CD4-positive, alpha-beta memory T cell (primary cell): ENCODE results near the gene FHAD1. TPM values are rescaled to one million over a fixed set of nuclear protein-coding genes. Genes with fewer than 3 reads are reported as not detected.
A peak's percentile ranks its signal among the peaks of the same experiment; 100 is the strongest.

Experiments
- CTCF ChIA-PET: fragments of 350-600 bp; sonication (Branson Sonifier 250); formaldehyde crosslinking; loops from one replicate; lab custom pipeline; 2021; ENCODE audit warnings: inconsistent platforms; ENCODE audit not compliant: partially characterized antibody; lab: Charles Lee
- POLR2A ChIA-PET: fragments of 350-600 bp; sonication (Branson Sonifier 250); formaldehyde crosslinking; loops from one replicate; lab custom pipeline; 2021; ENCODE audit not compliant: partially characterized antibody; lab: Charles Lee
- DNase-seq, 5 donors: peaks; one replicate each; pipeline versions ENCODE4 v3.0.0 to v3.0.0-alpha.2; 2020 to 2022; ENCODE audit warnings: mixed read lengths in 1 of 5
- H3K27ac ChIP-seq: one replicate; pipeline ENCODE4 v1.7.0; 2013; ENCODE audit warnings: low read depth, low read length
- H3K27me3 ChIP-seq: 2 replicates; pipeline ENCODE4 v1.7.0; 2013; ENCODE audit warnings: mild to moderate bottlenecking, low read length, moderate library complexity; ENCODE audit not compliant: insufficient read depth
- H3K36me3 ChIP-seq: 2 replicates; pipeline ENCODE4 v1.7.0; 2013; ENCODE audit warnings: mild to moderate bottlenecking, low read length, moderate library complexity; ENCODE audit not compliant: insufficient read depth
- H3K4me1 ChIP-seq: 2 replicates; pipeline ENCODE4 v1.7.0; 2013; ENCODE audit warnings: mild to moderate bottlenecking, low read length, moderate library complexity; ENCODE audit not compliant: insufficient read depth
- H3K4me3 ChIP-seq, 2 donors: one replicate each; pipeline ENCODE4 v1.7.0; 2013; ENCODE audit warnings: low read length in 2 of 2, mild to moderate bottlenecking in 1 of 2
- H3K9me3 ChIP-seq, 2 donors: one replicate each; pipeline ENCODE4 v1.7.0; 2013; ENCODE audit warnings: low read length in 2 of 2, control low read depth in 1 of 2; ENCODE audit not compliant: control insufficient read depth in 1 of 2
- H3K27ac Mint-ChIP-seq, 7 donors: one replicate each; pipeline ENCODE4 v1.8.0; 2020 to 2021; ENCODE audit warnings: mixed read lengths in 7 of 7, mild to moderate bottlenecking in 6 of 7, inconsistent platforms in 3 of 7, moderate library complexity in 3 of 7
- H3K27me3 Mint-ChIP-seq, 2 donors: one replicate each; pipeline ENCODE4 v1.8.0; 2020 to 2021; ENCODE audit warnings: mixed read lengths in 2 of 2
- H3K36me3 Mint-ChIP-seq, 2 donors: one replicate each; pipeline ENCODE4 v1.8.0; 2020 to 2021; ENCODE audit warnings: mixed read lengths in 2 of 2, inconsistent platforms in 1 of 2, mild to moderate bottlenecking in 1 of 2
- H3K4me1 Mint-ChIP-seq, 4 donors: one replicate each; pipeline ENCODE4 v1.8.0; 2020 to 2021; ENCODE audit warnings: mixed read lengths in 4 of 4, mild to moderate bottlenecking in 1 of 4
- H3K4me3 Mint-ChIP-seq, 8 donors: one replicate each; pipeline ENCODE4 v1.8.0; 2020 to 2021; ENCODE audit warnings: mixed read lengths in 8 of 8, mild to moderate bottlenecking in 7 of 8, moderate library complexity in 6 of 8, inconsistent platforms in 3 of 8
- H3K9me3 Mint-ChIP-seq, 8 donors: one replicate each; pipeline ENCODE4 v1.8.0; 2020 to 2021; ENCODE audit warnings: mixed read lengths in 8 of 8, mild to moderate bottlenecking in 5 of 8, inconsistent platforms in 3 of 8, moderate library complexity in 1 of 8
- intact Hi-C: fragments of 100-400 bp; cut with micrococcal nuclease; formaldehyde crosslinking; loops from one replicate; pipeline ENCODE4 v1.15.1; 2023
- polyA plus RNA-seq, 2 donors: library from polyadenylated mRNA; unstranded; fragments of 300-500 nt; fragmentation: Illumina TruSeq; gene quantifications; one replicate each; pipeline ENCODE4 v1.2.3, GENCODE V29; 2021
- total RNA-seq, 2 experiments: library from RNA; stranded (reverse); gene quantifications; one replicate each; pipeline ENCODE4 v1.2.3, GENCODE V29; 2021

The FHAD1 gene
- total and polyA plus RNA-seq, 4 experiments from 2014 or later, result 0.03 TPM; not detected in 3

- CTCF ChIA-PET, result no interaction called here
- H3K9me3 ChIP-seq, result no peaks in the 10 kb centered on the region
- peak overlapping the region in 4 of 7 donors; percentile 31 to 55 (median 48) for H3K27ac Mint-ChIP-seq
- intact Hi-C loops, result no loop called here
- no peak for DNase-seq
- peaks cover 0 to 6% (median 0%) of the 10 kb centered on the region in 8 donors for H3K9me3 Mint-ChIP-seq
- no peak overlapping the region for H3K4me3 ChIP-seq
- H3K4me3 Mint-ChIP-seq, result peak overlapping the region in 2 of 8 donors; percentile 9 to 56
- POLR2A ChIA-PET, result no interaction called here
- no peaks in the 10 kb centered on the region for H3K27me3 ChIP-seq
- H3K4me1 ChIP-seq, result peaks cover 39% of the 10 kb centered on the region
- no peak overlapping the region for H3K27ac ChIP-seq
- H3K36me3 Mint-ChIP-seq, result no peaks in the 10 kb centered on the region
- H3K4me1 Mint-ChIP-seq, result peaks cover 27 to 58% (median 42%) of the 10 kb centered on the region in 4 donors
- H3K36me3 ChIP-seq, result no peaks in the 10 kb centered on the region
- H3K27me3 Mint-ChIP-seq, result peaks cover 7 to 9% of the 10 kb centered on the region in 2 donors
These were observed 5.1 kb downstream of the FHAD1 start for GRCh38 chr1:15251857-15252835.

- peaks cover 19% of the 10 kb centered on the region for H3K4me1 ChIP-seq
- Mint-ChIP-seq H3K27me3 (peaks cover 0 to 1% of the 10 kb centered on the region in 2 donors), H3K4me1 (peaks cover 14 to 39% (median 26%) of the 10 kb centered on the region in 4 donors), H3K36me3 (no peaks in the 10 kb centered on the region), H3K9me3 (no peaks in the 10 kb centered on the region), H3K27ac (no peak overlapping the region), H3K4me3 (no peak overlapping the region)
- CTCF ChIA-PET, result interaction anchor here (1.0 kb wide), 1 partner anchor 17 kb away, joined by 3 read pairs; no protein-coding TSS in a partner anchor
- intact Hi-C loops, result no loop called here
- no peak overlapping the region for H3K4me3 ChIP-seq
- POLR2A ChIA-PET, result no interaction called here
- no peaks in the 10 kb centered on the region for H3K27me3 ChIP-seq
- no peaks in the 10 kb centered on the region for H3K36me3 ChIP-seq
- DNase-seq, result no peak
- H3K27ac ChIP-seq, result no peak overlapping the region
- no peaks in the 10 kb centered on the region for H3K9me3 ChIP-seq
These were observed 7.5 kb downstream of the FHAD1 start for GRCh38 chr1:15254559-15254958.

- ChIA-PET CTCF (no interaction called here), POLR2A (no interaction called here)
- Mint-ChIP-seq H3K27me3 (peaks cover 0 to 2% of the 10 kb centered on the region in 2 donors), H3K27ac (no peak overlapping the region), H3K9me3 (no peaks in the 10 kb centered on the region), H3K36me3 (no peaks in the 10 kb centered on the region), H3K4me3 (peak overlapping the region in 1 of 8 donors; percentile 14), H3K4me1 (peaks cover 11 to 30% (median 19%) of the 10 kb centered on the region in 4 donors)
- no peaks in the 10 kb centered on the region for H3K9me3 ChIP-seq
- intact Hi-C loops, result no loop called here
- H3K27me3 ChIP-seq, result no peaks in the 10 kb centered on the region
- H3K27ac ChIP-seq, result no peak overlapping the region
- peaks cover 19% of the 10 kb centered on the region for H3K4me1 ChIP-seq
- no peak overlapping the region for H3K4me3 ChIP-seq
- no peak for DNase-seq
- no peaks in the 10 kb centered on the region for H3K36me3 ChIP-seq
These were observed 8.6 kb downstream of the FHAD1 start for GRCh38 chr1:15255582-15256149.

DNA sequence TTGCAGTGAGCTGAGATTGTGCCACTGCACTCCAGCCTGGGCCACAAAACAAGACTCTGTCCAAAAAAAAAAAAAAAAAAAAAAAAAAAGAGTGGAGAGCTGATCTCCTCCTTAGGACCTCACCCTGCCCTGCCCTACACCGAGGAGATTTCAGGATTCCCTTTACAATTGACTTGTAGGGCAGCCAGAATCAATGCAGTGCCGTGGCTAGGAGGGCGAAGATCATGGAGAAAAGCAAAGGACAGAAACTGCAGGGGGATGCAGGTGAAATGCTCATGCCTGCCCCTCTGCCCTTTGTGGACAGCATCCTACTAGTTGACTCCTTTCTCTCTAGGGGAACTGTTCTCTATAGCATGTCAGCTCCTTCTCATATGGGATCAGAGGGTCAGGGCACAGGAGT, 9.6 kb downstream of the FHAD1 start:
- no peaks in the 10 kb centered on the region for H3K36me3 Mint-ChIP-seq
- H3K9me3 ChIP-seq, result no peaks in the 10 kb centered on the region
- POLR2A ChIA-PET, result no interaction called here
- H3K4me3 Mint-ChIP-seq, result no peak overlapping the region
- H3K9me3 Mint-ChIP-seq, result no peaks in the 10 kb centered on the region
- peaks cover 21% of the 10 kb centered on the region for H3K4me1 ChIP-seq
- H3K36me3 ChIP-seq, result no peaks in the 10 kb centered on the region
- CTCF ChIA-PET, result no interaction called here
- intact Hi-C loops, result no loop called here
- DNase-seq, result no peak
- H3K27me3 ChIP-seq, result no peaks in the 10 kb centered on the region
- no peak overlapping the region for H3K27ac Mint-ChIP-seq
- H3K4me1 Mint-ChIP-seq, result peaks cover 14 to 35% (median 24%) of the 10 kb centered on the region in 4 donors
- H3K27me3 Mint-ChIP-seq, result peaks cover 0 to 9% of the 10 kb centered on the region in 2 donors
- no peak overlapping the region for H3K27ac ChIP-seq
- no peak overlapping the region for H3K4me3 ChIP-seq

- H3K36me3 Mint-ChIP-seq, result no peaks in the 10 kb centered on the region
- peaks cover 19 to 35% (median 25%) of the 10 kb centered on the region in 4 donors for H3K4me1 Mint-ChIP-seq
- DNase-seq, result no peak
- no peak overlapping the region for H3K4me3 Mint-ChIP-seq
- intact Hi-C loops, result no loop called here
- no peaks in the 10 kb centered on the region for H3K9me3 ChIP-seq
- peaks cover 24% of the 10 kb centered on the region for H3K4me1 ChIP-seq
- CTCF ChIA-PET, result no interaction called here
- peaks cover 5% of the 10 kb centered on the region for H3K27me3 ChIP-seq
- H3K9me3 Mint-ChIP-seq, result no peaks in the 10 kb centered on the region
- peaks cover 0 to 15% of the 10 kb centered on the region in 2 donors for H3K27me3 Mint-ChIP-seq
- peak overlapping the region in 1 of 7 donors; percentile 58 for H3K27ac Mint-ChIP-seq
- H3K27ac ChIP-seq, result no peak overlapping the region
- POLR2A ChIA-PET, result no interaction called here
- H3K36me3 ChIP-seq, result no peaks in the 10 kb centered on the region
- no peak overlapping the region for H3K4me3 ChIP-seq
These were observed 10.3 kb downstream of the FHAD1 start for GRCh38 chr1:15257309-15257708.

- DNase-seq, result no peak
- peaks cover 8% of the 10 kb centered on the region for H3K4me1 ChIP-seq
- CTCF ChIA-PET, result no interaction called here
- H3K4me3 ChIP-seq, result no peak overlapping the region
- no peaks in the 10 kb centered on the region for H3K9me3 Mint-ChIP-seq
- H3K27me3 ChIP-seq, result peaks cover 6% of the 10 kb centered on the region
- H3K9me3 ChIP-seq, result no peaks in the 10 kb centered on the region
- intact Hi-C loops, result no loop called here
- POLR2A ChIA-PET, result no interaction called here
- peaks cover 7 to 18% of the 10 kb centered on the region in 2 donors for H3K27me3 Mint-ChIP-seq
- no peak overlapping the region for H3K27ac Mint-ChIP-seq
- no peak overlapping the region for H3K27ac ChIP-seq
- H3K36me3 Mint-ChIP-seq, result no peaks in the 10 kb centered on the region
- H3K4me1 Mint-ChIP-seq, result peaks cover 9 to 19% (median 15%) of the 10 kb centered on the region in 4 donors
- H3K4me3 Mint-ChIP-seq, result no peak overlapping the region
- no peaks in the 10 kb centered on the region for H3K36me3 ChIP-seq
These were observed 12.0 kb downstream of the FHAD1 start for GRCh38 chr1:15258833-15259621.

GRCh38 chr1:15259622-15260007, 12.6 kb downstream of the FHAD1 start:
- Mint-ChIP-seq H3K27ac (no peak overlapping the region), H3K4me1 (peaks cover 9 to 18% (median 13%) of the 10 kb centered on the region in 4 donors), H3K4me3 (no peak overlapping the region), H3K27me3 (peaks cover 9 to 20% of the 10 kb centered on the region in 2 donors), H3K36me3 (no peaks in the 10 kb centered on the region), H3K9me3 (peaks cover 0 to 4% (median 1%) of the 10 kb centered on the region in 8 donors)
- peaks cover 6% of the 10 kb centered on the region for H3K27me3 ChIP-seq
- no peaks in the 10 kb centered on the region for H3K36me3 ChIP-seq
- ChIA-PET POLR2A (no interaction called here), CTCF (no interaction called here)
- DNase-seq, result no peak
- no peaks in the 10 kb centered on the region for H3K9me3 ChIP-seq
- H3K27ac ChIP-seq, result no peak overlapping the region
- H3K4me3 ChIP-seq, result no peak overlapping the region
- intact Hi-C loops, result no loop called here
- H3K4me1 ChIP-seq, result peaks cover 8% of the 10 kb centered on the region
